HG02885 (cell line): Measurements from ENCODE around the gene RNF4.
"Not testable (repeated sequence)": the region's sequence is repeated elsewhere in the genome, so short reads cannot be mapped to it uniquely, and the experiment has no call there.

Experiments used
- ATAC-seq: cut with Tn5 transposase; IDR thresholded peaks from one replicate; pipeline ENCODE4 v1.9.1; 2021; ENCODE audit warnings: mild to moderate bottlenecking; ENCODE audit not compliant: unreplicated experiment, poor library complexity

Gene RNF4, protein sequence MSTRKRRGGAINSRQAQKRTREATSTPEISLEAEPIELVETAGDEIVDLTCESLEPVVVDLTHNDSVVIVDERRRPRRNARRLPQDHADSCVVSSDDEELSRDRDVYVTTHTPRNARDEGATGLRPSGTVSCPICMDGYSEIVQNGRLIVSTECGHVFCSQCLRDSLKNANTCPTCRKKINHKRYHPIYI

DNA sequence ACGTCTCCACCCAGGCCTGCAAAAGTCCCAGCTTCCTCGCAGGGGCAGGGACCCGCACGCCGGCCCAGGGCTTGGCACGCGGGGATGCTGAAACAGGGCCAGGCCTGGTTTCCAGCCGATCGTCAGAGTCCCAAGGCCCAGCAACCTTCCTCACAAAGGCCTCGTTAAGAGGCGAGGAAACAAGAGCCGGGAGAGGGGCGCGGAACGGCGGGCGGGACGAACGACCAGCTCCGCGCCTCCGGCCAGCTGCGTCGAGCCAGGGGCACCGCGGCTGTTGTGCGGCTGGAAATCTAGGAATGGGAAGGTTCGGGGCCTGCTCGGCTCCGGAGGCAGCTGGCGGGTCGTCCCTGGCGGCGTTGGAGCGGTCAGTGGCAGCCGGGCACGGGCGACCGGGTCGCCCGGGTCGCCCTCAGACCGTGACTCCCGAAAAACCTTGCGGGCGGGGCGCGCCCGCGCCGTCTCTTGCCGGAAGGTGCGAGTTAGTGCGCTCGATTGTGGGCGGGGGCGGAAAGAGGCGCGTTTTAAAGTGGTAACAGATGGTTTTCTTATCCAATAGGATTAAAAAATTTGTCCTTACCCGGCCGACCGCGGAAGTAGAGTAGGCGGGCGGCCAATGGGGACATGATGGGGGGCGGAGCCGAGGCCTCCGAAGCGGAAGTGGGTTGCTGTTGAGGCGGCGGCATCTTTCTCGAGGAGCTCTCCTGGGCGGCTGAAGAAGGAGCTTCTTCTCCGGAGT is at the start of gene RNF4:
Gene RNF4 (plus strand): TSS at position 651 of the 736 bp plus-strand sequence. CDS start 21,388 bp downstream, outside the sequence.
- peak; percentile 84 for ATAC-seq

DNA sequence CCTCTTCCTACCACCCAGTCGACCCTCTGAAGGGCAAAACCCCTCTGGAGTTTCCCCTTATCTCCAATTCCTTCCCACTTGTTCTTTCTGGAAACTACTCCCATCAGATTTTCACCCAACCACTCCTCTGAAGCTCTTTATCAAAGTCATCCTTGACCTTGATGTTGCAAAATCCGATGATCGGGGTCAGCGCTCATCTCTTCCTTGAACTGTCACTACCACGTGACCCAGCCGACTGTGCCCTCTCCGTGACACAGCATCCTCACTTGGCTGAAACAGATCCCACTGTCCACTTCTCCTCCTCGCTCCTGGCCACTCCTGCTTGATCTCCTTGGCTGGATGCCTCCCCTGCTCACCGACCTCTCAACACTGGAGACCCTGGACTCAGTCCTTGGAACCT is 49.1 kb upstream of the RNF4 start:
- no peak for ATAC-seq

GRCh38 chr4:2421928-2422327 is 47.0 kb upstream of the RNF4 start:
- no peak for ATAC-seq

DNA sequence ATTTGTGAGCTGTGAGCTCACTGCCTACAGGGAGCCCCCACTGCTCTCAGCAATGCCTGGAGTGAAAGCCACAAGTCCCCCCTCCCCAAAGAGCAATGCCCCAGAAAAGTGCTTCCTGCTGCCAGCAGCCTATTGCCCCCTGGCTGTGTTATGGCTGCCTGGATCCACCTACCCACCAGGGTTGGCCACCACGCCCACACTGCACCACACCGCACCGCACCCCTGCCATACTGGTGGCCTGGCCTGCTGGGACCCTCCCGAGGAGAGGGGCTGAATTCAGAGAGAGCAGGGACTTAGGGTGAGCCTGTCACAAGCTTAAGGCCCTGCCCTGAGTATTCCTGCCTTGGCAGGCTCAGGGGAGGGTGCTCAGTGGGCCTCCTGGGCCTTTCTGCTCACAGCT is 45.8 kb upstream of the RNF4 start:
- no peak for ATAC-seq

GRCh38 chr4:2423695-2424094 is 45.2 kb upstream of the RNF4 start:
- no peak for ATAC-seq

- no peak for ATAC-seq
These were observed 44.3 kb upstream of the RNF4 start for GRCh38 chr4:2424581-2424980.

- ATAC-seq = no peak
These were observed 43.4 kb upstream of the RNF4 start for GRCh38 chr4:2425386-2426068.

- ATAC-seq = no peak
These were observed 42.9 kb upstream of the RNF4 start for GRCh38 chr4:2426069-2426397.

DNA sequence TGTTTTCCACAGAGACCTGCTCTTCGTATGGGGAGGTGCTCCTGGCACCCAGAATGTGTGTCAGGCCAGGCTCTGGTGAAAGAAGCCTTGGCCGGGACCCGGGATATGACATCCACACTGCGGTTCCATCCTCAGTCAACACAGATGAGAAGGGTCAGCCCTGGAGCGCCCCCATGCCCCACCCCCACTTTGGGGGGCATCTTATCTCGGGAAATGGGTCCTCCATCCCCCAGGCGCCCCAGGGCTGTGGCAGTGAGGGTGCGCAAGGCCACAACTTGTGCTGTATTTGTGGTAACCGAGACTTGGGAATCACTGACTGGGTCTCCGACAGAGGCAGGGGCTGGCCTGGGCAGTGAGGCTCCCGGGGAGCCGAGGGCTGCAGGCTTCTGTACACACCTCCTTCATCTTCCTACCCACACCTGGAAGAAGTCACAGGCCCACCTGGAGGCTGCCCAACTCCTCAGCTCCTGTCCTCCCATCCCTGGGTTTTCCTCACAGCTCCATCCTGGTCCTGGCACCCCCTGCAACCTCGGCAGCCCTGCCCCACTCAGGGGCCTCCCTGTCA is 42.1 kb upstream of the RNF4 start:
- ATAC-seq = no peak

- ATAC-seq = no peak
These were observed 41.2 kb upstream of the RNF4 start for GRCh38 chr4:2427383-2428334.

- no peak for ATAC-seq
These were observed 40.3 kb upstream of the RNF4 start for GRCh38 chr4:2428496-2429213.

- ATAC-seq = not testable (repeated sequence)
These were observed 38.8 kb upstream of the RNF4 start for GRCh38 chr4:2429945-2430757.

DNA sequence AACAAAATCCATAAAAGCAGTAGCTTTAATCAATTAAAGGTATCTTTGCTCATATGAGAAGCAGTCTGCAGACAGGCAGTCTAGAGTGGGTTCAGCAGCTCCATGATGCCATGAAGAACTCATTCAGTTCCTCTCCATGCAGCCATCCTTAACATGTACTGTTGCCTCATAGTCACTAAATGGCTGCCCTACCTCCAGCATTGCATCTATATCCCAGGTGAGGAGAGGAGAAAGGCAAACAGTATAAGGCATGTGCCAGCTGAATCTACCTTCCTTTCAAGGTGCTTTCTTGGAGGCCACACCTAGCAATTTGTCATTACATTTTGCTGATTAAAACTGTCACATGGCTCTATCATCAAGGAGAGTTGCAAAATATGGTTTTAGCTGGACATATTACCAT is 36.9 kb upstream of the RNF4 start:
- no peak for ATAC-seq

- ATAC-seq = no peak
These were observed 35.8 kb upstream of the RNF4 start for GRCh38 chr4:2432991-2433530.

DNA sequence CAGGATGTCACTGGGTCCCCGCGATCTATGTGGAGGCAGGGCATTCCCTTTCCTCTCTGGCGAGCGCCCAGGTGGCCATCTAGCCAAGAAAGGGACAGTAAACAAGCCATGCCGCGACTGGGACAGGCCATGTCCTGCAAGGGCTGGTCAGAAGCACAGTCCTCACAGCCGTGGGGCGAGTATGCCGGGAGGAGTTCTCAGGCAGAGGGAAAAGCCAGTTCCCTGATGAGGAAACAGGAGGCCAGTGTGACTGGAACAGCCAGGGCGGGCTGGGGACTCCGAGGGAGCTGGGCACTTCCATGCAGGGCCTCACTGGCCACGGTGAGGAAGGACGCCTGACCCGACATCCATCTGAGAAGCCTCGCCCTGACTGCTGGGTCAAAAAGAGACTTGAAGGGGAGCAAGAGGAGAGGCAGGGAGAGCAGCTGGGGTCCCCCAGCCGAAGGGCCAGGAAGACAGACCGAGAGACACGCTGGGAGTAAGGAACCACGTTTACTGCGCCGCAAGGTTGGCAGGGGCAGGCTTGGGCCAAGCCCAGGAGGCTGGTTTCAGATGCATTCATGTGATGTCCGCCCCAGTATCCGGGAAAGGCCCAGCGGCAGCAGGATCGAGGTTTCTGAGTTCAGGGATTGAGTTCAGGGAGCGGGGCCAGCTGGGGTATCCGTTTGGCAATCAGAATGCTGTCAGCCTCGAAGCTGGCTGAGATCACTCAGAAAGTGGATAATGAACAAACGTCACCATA is 35.1 kb upstream of the RNF4 start:
- no peak for ATAC-seq

GRCh38 chr4:2434420-2434819 is 34.5 kb upstream of the RNF4 start:
- no peak for ATAC-seq

- ATAC-seq = no peak
These were observed 32.6 kb upstream of the RNF4 start for GRCh38 chr4:2436301-2436700.
